Naive B cell (primary cell): ENCODE measurements around the gene ATG4C. TPM values are rescaled to one million over a fixed set of nuclear protein-coding genes. Genes with fewer than 3 reads are reported as not detected.
A peak's percentile ranks its signal among the peaks of the same experiment; 100 is the strongest.

Experiments
- ATAC-seq, 2 donors: fragments of 150-1000 bp; cut with Tn5 transposase; 2 replicates each; pipeline ENCODE4 v1.10.0; 2021; ENCODE audit warnings: low read depth in 2 of 2, mild to moderate bottlenecking in 2 of 2, moderate library complexity in 2 of 2
- DNase-seq: peaks from one replicate; pipeline ENCODE4 v3.0.0; 2022
- H3K27ac Mint-ChIP-seq, 6 donors: one replicate each; pipeline ENCODE4 v1.8.0; 2020 to 2022; ENCODE audit warnings: mild to moderate bottlenecking in 6 of 6, mixed read lengths in 6 of 6, moderate library complexity in 5 of 6, inconsistent platforms in 2 of 6
- H3K27me3 Mint-ChIP-seq, 3 donors: one replicate each; pipeline ENCODE4 v1.8.0; 2021 to 2022; ENCODE audit warnings: mixed read lengths in 3 of 3, mild to moderate bottlenecking in 1 of 3
- H3K36me3 Mint-ChIP-seq, 2 donors: one replicate each; pipeline ENCODE4 v1.8.0; 2020 to 2022; ENCODE audit warnings: mixed read lengths in 2 of 2, inconsistent platforms in 1 of 2, mild to moderate bottlenecking in 1 of 2
- H3K4me1 Mint-ChIP-seq, 3 donors: one replicate each; pipeline ENCODE4 v1.8.0; 2020 to 2022; ENCODE audit warnings: mixed read lengths in 3 of 3, inconsistent platforms in 1 of 3, mild to moderate bottlenecking in 1 of 3, moderate library complexity in 1 of 3
- H3K4me3 Mint-ChIP-seq, 8 donors: one replicate each; pipeline ENCODE4 v1.8.0; 2020 to 2022; ENCODE audit warnings: mild to moderate bottlenecking in 8 of 8, mixed read lengths in 8 of 8, moderate library complexity in 8 of 8, inconsistent platforms in 2 of 8
- H3K9me3 Mint-ChIP-seq, 7 donors: one replicate each; pipeline ENCODE4 v1.8.0; 2020 to 2022; ENCODE audit warnings: mixed read lengths in 7 of 7, mild to moderate bottlenecking in 5 of 7, inconsistent platforms in 2 of 7, moderate library complexity in 1 of 7
- polyA plus RNA-seq, 6 donors: library from polyadenylated mRNA; unstranded; fragments of 300-500 nt; fragmentation: Illumina TruSeq; gene quantifications; one replicate each; pipeline ENCODE4 v1.2.3, GENCODE V29; 2021; ENCODE audit warnings: low read depth in 6 of 6

The ATG4C gene
- polyA plus RNA-seq, 6 donors from 2014 or later, result 28.9 to 63.5 (median 38.2) TPM

DNA sequence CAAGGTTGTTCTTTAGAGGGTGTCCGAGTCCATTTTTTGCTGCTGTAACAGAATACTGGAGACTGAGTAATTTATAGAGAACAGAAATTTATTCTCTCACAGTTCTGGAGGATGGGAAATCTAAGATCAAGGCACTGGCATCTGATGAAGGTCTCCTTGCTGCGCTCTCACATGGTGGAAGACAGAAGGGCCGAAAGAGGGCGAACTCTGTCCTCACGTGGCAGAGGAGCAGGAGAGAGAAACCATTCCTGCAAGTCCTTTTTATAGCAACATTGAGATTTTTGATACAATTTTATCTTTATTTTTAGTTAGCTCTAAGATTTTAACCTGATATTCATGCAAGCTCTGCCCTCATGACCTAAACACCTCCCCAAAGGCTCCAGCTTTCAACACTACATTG is 48.3 kb downstream of the ATG4C start:
- peaks cover 10 to 12% of the 10 kb centered on the region in 2 donors for H3K36me3 Mint-ChIP-seq
- peaks cover 2 to 9% (median 7%) of the 10 kb centered on the region in 3 donors for H3K4me1 Mint-ChIP-seq
- ATAC-seq (no peak), DNase-seq (no peak)
- H3K27me3 Mint-ChIP-seq, result no peaks in the 10 kb centered on the region
- peaks cover 0 to 6% (median 0%) of the 10 kb centered on the region in 7 donors for H3K9me3 Mint-ChIP-seq
- H3K4me3 Mint-ChIP-seq, result no peak overlapping the region
- peak overlapping the region in 2 of 6 donors; percentile 18 to 55 for H3K27ac Mint-ChIP-seq

DNA sequence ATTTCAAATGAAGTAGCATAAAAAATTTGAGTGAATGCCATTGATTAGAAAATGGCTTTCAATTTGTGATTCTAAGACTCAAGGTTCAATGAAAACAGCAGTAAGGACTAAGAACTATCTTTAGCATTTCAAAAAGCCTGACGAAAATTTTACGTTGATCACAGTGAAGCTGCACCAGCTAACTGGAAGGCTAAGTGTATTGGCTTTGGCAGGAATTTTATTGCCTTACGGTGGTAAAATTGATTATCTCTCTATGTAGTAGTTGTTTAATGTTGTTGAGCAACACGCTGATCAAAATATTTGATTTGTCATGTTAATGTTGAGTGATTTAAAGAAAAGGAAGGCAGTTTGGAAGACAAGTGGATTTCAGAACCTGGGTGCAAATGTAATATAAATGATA is 49.6 kb downstream of the ATG4C start:
- H3K36me3 Mint-ChIP-seq, result peaks cover 7 to 12% of the 10 kb centered on the region in 2 donors
- no peak for ATAC-seq
- no peak overlapping the region for H3K27ac Mint-ChIP-seq
- no peak for DNase-seq
- H3K9me3 Mint-ChIP-seq, result no peaks in the 10 kb centered on the region
- H3K4me3 Mint-ChIP-seq, result no peak overlapping the region
- H3K4me1 Mint-ChIP-seq, result peaks cover 0 to 7% (median 0%) of the 10 kb centered on the region in 3 donors
- no peaks in the 10 kb centered on the region for H3K27me3 Mint-ChIP-seq

DNA sequence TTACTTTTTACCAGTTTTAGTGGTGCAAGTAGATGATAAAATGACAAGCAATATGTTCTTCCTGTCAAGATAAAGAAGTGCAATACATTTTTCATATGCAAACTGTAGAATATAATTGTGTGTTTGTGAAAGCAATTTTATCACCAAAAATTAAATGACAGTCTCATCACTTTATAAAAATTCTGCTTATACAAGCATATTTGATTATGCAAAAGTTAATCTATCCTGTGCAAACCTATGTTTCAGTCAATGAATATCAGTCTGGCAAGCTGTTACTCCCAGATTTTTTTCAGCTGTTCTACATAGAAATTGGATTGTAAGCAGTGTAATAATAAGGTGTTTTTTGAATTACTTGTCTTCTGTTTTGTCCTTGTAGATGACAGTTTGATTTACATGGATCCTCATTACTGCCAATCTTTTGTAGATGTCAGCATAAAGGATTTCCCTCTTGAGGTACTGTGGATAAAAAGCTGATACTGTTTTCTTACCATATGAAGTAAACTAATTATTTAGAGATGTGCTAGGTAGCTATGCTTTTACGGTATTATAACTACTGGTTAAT is 50.5 kb downstream of the ATG4C start:
- no peak for ATAC-seq
- no peak for DNase-seq
- peaks cover 7 to 12% of the 10 kb centered on the region in 2 donors for H3K36me3 Mint-ChIP-seq
- H3K27me3 Mint-ChIP-seq, result no peaks in the 10 kb centered on the region
- no peak overlapping the region for H3K4me3 Mint-ChIP-seq
- peaks cover 0 to 7% (median 0%) of the 10 kb centered on the region in 3 donors for H3K4me1 Mint-ChIP-seq
- no peak overlapping the region for H3K27ac Mint-ChIP-seq
- H3K9me3 Mint-ChIP-seq, result no peaks in the 10 kb centered on the region

DNA sequence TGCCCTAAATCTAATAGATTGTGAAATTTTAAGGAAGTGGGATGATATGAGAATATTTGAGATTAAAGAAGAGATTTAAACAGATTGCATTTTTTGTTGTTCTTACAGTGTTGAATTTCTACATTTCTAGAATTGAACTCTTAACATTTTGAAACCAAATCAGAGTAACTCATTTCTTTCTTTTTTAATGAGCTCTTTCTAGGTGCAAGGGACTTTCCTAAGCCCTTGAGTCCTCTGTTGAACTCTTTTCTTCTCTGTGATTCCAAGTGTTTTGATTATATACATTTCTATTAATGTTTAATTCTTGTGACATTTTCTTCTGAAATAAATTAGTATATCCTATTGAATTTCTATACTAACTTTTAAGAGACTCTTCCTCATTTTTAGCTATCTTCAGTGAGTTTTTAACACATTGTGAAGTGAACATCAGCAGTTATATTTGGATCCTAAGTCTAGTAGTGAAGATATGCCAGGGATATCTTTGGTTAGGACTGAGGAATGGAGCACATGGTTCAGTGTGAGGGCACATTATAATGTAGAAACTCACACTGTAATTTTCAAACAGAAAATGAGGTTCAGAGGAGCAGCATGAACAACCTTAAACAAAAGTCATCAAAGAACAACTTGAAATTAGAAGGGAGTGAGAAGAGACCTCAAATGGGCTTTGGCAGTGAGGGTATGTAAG is 53.1 kb downstream of the ATG4C start:
- DNase-seq, result no peak
- no peak overlapping the region for H3K4me3 Mint-ChIP-seq
- H3K4me1 Mint-ChIP-seq, result peaks cover 0 to 4% (median 0%) of the 10 kb centered on the region in 3 donors
- no peak for ATAC-seq
- peaks cover 7 to 8% of the 10 kb centered on the region in 2 donors for H3K36me3 Mint-ChIP-seq
- no peaks in the 10 kb centered on the region for H3K27me3 Mint-ChIP-seq
- H3K27ac Mint-ChIP-seq, result peak overlapping the region in 3 of 6 donors; percentile 0 to 93 (median 27)
- no peaks in the 10 kb centered on the region for H3K9me3 Mint-ChIP-seq

DNA sequence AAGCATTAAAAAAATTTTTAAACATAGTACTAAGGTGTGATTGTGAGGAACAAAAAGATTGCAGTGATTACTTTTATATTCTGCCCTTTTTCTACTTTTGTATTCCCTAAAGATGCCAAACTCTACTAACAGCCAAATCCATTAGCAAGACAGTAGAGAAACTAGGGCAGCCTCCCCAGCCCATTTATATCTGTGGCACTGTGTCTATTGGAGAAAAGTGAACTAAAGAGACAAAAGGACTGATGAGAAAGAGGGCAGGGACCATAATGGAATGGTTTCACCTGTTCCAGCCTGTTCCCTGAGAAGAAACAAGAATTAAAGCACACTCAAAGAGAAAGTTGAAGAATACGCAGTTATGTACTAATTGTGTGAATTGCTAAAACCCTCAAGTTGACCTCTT is 56.6 kb downstream of the ATG4C start:
- no peaks in the 10 kb centered on the region for H3K27me3 Mint-ChIP-seq

DNA sequence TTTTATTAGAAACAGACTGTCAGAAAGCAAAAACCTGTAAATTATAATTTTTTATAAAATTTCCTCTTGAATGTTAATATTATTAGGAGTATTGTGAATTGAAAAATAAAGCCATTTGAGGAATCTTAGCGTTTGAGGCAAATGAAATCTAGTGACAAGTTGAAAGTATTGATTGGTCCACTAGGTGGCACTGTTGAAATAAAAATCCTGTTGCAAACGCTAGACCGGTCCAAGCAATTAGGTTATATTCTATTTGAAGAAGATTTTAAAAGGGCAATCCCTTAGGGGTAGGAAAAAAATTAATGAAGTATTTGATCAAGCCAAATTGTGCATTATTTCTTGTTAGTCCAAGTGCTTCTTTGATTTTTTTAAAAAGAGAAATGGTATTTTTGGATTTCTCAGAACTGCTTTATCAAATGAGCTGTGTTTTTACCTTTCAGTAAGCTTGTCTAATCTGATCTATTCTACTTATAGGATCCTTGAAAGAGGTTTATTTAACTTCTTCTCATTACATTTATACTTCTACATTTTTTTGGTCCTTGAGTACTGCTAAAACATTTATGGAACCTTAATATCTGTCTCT is 57.7 kb downstream of the ATG4C start:
- ATAC-seq (peak; percentile 52 to 67), DNase-seq (peak; percentile 35)
- Mint-ChIP-seq H3K4me3 (no peak overlapping the region), H3K27me3 (no peaks in the 10 kb centered on the region), H3K9me3 (no peaks in the 10 kb centered on the region), H3K36me3 (peaks cover 12 to 13% of the 10 kb centered on the region in 2 donors), H3K27ac (no peak overlapping the region), H3K4me1 (no peaks in the 10 kb centered on the region)

More for the DNA sequence above, 56.6 kb downstream of the ATG4C start:
- H3K9me3 Mint-ChIP-seq, result no peaks in the 10 kb centered on the region
- no peak overlapping the region for H3K4me3 Mint-ChIP-seq
- H3K4me1 Mint-ChIP-seq, result no peaks in the 10 kb centered on the region
- no peak for DNase-seq
- ATAC-seq, result no peak
- H3K36me3 Mint-ChIP-seq, result peaks cover 12 to 13% of the 10 kb centered on the region in 2 donors
- H3K27ac Mint-ChIP-seq, result peak overlapping the region in 2 of 6 donors; percentile 31 to 59

DNA sequence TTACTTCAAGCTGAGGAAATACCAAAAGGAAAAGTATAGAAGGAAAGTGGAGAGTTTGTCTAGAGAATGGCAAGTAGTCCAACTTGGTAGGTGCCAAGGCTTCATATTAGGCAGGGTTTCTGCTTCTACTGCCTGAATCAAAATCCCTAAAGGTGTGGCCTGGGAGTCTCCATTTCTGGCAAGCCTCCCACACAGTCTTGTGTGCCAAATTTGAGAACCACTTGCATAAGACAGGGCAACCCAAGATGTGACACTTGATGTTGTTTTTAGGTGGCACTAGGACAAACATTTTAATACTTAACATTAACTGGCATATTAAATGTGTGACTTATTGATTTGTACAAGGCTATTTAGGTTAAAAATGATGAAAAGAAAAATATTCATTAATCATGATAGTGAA is 60.1 kb downstream of the ATG4C start:
- H3K4me1 Mint-ChIP-seq, result no peaks in the 10 kb centered on the region
- H3K27ac Mint-ChIP-seq, result no peak overlapping the region
- DNase-seq (no peak), ATAC-seq (no peak)
- H3K9me3 Mint-ChIP-seq, result no peaks in the 10 kb centered on the region
- H3K4me3 Mint-ChIP-seq, result no peak overlapping the region
- H3K27me3 Mint-ChIP-seq, result no peaks in the 10 kb centered on the region
- peaks cover 6 to 7% of the 10 kb centered on the region in 2 donors for H3K36me3 Mint-ChIP-seq

DNA sequence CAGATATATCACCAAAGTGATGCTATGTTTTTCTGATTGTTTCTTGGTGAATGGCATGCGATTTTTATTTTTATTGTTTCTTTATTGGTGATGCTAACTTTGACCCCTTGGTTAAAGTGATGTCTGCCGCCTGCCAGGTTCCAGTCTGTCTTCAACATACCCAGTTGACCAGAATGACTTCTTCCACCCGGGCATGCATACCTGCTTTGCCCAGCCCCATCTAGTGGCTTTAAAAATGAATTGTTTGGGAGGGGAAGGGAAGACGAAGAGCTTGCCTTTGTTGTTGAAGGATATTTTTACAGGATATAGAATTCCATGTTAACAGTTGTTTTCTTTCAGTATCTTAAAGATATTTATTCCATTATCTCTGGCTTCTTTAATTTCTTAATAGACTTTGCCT is 65.1 kb downstream of the ATG4C start:
- peaks cover 3 to 20% of the 10 kb centered on the region in 2 donors for H3K36me3 Mint-ChIP-seq
- H3K9me3 Mint-ChIP-seq, result no peaks in the 10 kb centered on the region
- no peak for ATAC-seq
- H3K27me3 Mint-ChIP-seq, result no peaks in the 10 kb centered on the region
- no peak overlapping the region for H3K4me3 Mint-ChIP-seq
- no peak for DNase-seq
- peak overlapping the region in 2 of 6 donors; percentile 80 for H3K27ac Mint-ChIP-seq
- H3K4me1 Mint-ChIP-seq, result peaks cover 0 to 4% (median 0%) of the 10 kb centered on the region in 3 donors

DNA sequence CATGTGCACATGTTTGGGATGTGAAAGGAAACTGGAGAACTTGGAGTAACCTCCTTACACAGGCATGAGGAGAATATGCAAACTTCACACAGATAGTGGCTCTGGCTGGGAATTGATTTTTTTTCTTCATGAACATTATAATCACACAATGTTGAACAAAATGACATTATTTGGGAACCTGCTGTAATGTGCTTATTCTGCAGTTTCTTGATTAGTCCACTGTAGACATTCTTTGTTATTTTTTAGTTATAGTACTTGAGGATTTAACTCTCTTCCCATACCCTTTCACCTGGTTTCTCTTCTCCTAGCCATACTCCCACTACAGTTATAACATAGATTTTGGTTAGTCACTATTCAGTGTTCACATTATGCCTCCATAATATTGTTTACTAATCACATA is 68.3 kb downstream of the ATG4C start:
- no peak overlapping the region for H3K4me3 Mint-ChIP-seq
- no peaks in the 10 kb centered on the region for H3K27me3 Mint-ChIP-seq
- no peak for ATAC-seq
- peak overlapping the region in 1 of 6 donors; percentile 27 for H3K27ac Mint-ChIP-seq
- H3K36me3 Mint-ChIP-seq, result peaks cover 10 to 21% of the 10 kb centered on the region in 2 donors
- H3K9me3 Mint-ChIP-seq, result no peaks in the 10 kb centered on the region
- peaks cover 0 to 4% (median 0%) of the 10 kb centered on the region in 3 donors for H3K4me1 Mint-ChIP-seq
- no peak for DNase-seq

DNA sequence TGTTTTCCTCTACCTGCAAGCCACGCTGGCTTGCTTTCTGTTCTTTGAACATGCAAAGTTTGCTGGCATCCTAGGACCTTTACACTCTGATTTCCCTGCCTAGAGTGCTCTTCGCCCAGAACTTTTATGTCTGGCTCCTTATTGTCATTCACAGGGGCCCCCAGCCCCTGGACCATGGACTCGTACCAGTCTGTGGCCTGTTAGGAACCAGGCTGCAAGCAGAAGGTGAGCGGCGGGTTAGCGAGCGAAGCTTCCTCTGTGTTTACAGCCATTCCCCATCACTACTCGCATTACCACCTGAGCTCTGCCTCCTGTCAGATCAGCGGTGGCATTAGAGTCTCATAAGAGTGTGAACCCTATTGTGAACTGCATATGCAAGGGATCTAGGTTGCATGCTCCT is 73.0 kb downstream of the ATG4C start:
- Mint-ChIP-seq H3K27ac (peak overlapping the region in 1 of 6 donors; percentile 62), H3K4me1 (no peaks in the 10 kb centered on the region), H3K36me3 (peaks cover 10 to 26% of the 10 kb centered on the region in 2 donors), H3K9me3 (no peaks in the 10 kb centered on the region), H3K4me3 (no peak overlapping the region), H3K27me3 (no peaks in the 10 kb centered on the region)
- ATAC-seq (no peak), DNase-seq (no peak)

DNA sequence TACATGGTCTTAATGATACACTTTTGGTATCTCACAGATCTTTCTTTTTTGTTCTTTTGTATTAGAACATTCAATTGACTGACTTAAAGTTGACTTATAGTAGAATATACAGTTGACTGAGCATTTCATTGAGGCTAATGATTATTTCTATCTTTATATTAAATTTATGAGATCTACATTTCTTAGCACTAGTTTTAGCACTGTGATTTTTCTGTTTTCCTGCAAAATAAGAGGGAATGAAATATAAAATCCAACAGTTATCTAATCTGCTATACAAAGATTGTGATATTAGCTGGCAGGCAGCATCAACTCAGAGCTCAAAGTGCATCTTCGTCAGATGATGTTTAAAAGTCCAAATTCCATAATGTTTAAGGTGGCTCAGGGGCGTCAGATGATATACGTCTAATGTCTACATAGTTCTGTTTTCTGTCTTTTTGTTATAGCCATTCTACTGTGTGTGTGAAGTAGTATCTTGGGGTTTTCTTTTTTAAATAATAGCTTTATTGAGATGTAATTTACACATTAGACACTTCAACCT is 85.4 kb downstream of the ATG4C start:
- Mint-ChIP-seq H3K4me1 (peaks cover 0 to 5% (median 0%) of the 10 kb centered on the region in 3 donors), H3K27me3 (no peaks in the 10 kb centered on the region), H3K36me3 (no peaks in the 10 kb centered on the region), H3K9me3 (no peaks in the 10 kb centered on the region), H3K27ac (no peak overlapping the region), H3K4me3 (no peak overlapping the region)
- DNase-seq (no peak), ATAC-seq (no peak)

DNA sequence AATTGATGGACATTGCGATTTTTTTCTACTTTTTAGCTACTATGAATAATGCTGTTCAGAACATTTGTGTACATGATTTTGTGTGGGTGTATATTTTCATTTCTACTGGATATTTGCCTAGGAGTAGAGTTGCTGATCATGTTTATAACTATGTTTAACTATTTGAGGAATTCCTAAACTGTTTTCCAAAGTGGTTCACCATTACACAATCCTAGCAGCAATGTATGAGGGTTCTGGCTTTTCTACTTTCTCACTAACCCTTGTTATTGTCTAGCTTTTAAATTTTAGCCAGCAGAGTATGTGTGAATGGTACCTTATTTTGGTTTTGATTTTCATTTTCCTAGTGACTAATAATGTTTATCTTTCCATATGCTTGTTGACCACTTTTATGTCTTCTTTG is 86.2 kb downstream of the ATG4C start:
- H3K27ac Mint-ChIP-seq, result no peak overlapping the region
- peaks cover 0 to 5% (median 0%) of the 10 kb centered on the region in 3 donors for H3K4me1 Mint-ChIP-seq
- DNase-seq (no peak), ATAC-seq (no peak)
- H3K4me3 Mint-ChIP-seq, result no peak overlapping the region
- no peaks in the 10 kb centered on the region for H3K9me3 Mint-ChIP-seq
- H3K27me3 Mint-ChIP-seq, result no peaks in the 10 kb centered on the region
- no peaks in the 10 kb centered on the region for H3K36me3 Mint-ChIP-seq

DNA sequence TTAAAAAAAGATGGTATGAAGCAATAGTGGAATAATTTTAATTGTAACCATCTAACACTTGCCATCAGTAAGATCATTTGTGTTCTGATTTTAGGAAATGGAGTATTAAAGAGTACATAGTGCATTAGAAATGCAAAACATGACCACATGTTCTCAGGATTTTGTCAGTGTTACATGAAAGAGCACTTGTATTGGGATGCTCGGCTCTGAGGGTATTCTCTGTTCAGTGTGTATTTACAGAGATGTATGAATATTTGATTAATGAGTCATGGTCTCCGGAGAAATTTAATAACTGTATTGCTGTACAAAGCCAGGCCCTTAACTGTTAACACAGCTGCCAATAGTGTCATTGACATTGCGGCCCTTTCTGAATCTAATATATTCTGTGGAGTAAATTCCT is 91.7 kb downstream of the ATG4C start:
- Mint-ChIP-seq H3K27me3 (peaks cover 0 to 21% (median 11%) of the 10 kb centered on the region in 3 donors), H3K4me3 (no peak overlapping the region), H3K9me3 (peaks cover 0 to 9% (median 0%) of the 10 kb centered on the region in 7 donors)

DNA sequence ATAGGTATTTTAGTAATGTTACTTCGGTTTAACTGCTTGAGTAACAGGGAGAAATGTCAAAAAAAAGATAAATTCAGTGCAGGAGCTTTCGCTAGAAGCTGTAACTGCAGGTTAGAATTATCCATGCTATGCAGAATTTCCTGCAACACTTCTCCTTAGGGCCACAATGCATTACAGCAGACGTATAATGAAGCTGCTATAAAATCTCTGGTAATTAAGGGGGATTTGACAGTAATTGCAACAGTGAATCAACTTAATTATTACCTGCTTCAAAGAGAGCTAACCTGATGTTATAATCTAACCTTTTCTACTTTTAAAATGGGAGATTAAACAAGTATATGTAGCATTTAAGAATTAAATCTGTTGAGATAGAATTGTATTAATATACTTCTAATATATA is 92.6 kb downstream of the ATG4C start:
- Mint-ChIP-seq H3K4me3 (no peak overlapping the region), H3K9me3 (peaks cover 0 to 10% (median 0%) of the 10 kb centered on the region in 7 donors), H3K27ac (no peak overlapping the region), H3K36me3 (no peaks in the 10 kb centered on the region), H3K27me3 (peaks cover 0 to 21% (median 11%) of the 10 kb centered on the region in 3 donors), H3K4me1 (peaks cover 0 to 5% (median 0%) of the 10 kb centered on the region in 3 donors)
- ATAC-seq (no peak), DNase-seq (no peak)

More for the DNA sequence above, 91.7 kb downstream of the ATG4C start:
- H3K36me3 Mint-ChIP-seq, result no peaks in the 10 kb centered on the region
- H3K27ac Mint-ChIP-seq, result no peak overlapping the region
- DNase-seq (no peak), ATAC-seq (no peak)
- H3K4me1 Mint-ChIP-seq, result peaks cover 0 to 5% (median 0%) of the 10 kb centered on the region in 3 donors
